OCI-LY7 (cell line): ENCODE results near the gene CTSO.

Source experiments
- EZH2phosphoT487 ChIP-seq: fragments of 200-600 bp; sonication (generic); IDR thresholded peaks from 2 replicates; pipeline ENCODE4 v1.6.1; 2018; ENCODE audit warnings: low read depth, borderline replicate concordance, mild to moderate bottlenecking, mixed run types, antibody characterized with exemption, low read length, moderate library complexity, mixed read lengths
- TF ChIP-seq, protein P1 (sequence below): fragments of 200-600 bp; sonication (generic); conservative IDR thresholded peaks from 2 replicates; pipeline ENCODE4 v1.5.1; 2014; ENCODE audit warnings: mild to moderate bottlenecking, antibody characterized with exemption, low read length, moderate library complexity, mixed read lengths

DNA sequence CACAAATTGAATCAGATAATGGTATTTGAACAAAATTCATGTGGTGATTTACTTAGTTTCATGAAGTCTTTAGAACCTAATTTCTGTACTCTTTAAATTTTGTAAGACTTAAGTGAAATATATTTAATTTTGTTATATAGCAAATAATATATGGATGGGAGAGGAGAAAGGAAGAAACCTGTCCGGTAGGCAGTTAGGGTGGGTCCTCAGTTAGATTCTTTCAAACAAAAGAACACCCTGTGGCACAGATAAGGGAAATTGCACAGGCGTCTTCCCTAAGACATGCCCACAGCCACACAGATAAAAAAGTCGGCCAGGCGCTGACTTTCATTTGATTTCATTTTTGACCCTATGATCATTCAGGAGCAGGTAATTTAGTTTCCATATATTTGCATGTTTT is 25.1 kb upstream of the CTSO start:
- TF ChIP-seq, protein P1, sequence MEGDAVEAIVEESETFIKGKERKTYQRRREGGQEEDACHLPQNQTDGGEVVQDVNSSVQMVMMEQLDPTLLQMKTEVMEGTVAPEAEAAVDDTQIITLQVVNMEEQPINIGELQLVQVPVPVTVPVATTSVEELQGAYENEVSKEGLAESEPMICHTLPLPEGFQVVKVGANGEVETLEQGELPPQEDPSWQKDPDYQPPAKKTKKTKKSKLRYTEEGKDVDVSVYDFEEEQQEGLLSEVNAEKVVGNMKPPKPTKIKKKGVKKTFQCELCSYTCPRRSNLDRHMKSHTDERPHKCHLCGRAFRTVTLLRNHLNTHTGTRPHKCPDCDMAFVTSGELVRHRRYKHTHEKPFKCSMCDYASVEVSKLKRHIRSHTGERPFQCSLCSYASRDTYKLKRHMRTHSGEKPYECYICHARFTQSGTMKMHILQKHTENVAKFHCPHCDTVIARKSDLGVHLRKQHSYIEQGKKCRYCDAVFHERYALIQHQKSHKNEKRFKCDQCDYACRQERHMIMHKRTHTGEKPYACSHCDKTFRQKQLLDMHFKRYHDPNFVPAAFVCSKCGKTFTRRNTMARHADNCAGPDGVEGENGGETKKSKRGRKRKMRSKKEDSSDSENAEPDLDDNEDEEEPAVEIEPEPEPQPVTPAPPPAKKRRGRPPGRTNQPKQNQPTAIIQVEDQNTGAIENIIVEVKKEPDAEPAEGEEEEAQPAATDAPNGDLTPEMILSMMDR, result no peak
- no peak for TF ChIP-seq EZH2phosphoT487
